Daoy (cell line): ENCODE results near the gene GNPAT. TPM values are rescaled to one million over a fixed set of nuclear protein-coding genes. Genes with fewer than 3 reads are reported as not detected.
A peak's percentile ranks its signal among the peaks of the same experiment; 100 is the strongest.

Experiments
- DNase-seq: peaks from one replicate; pipeline ENCODE4 v3.0.0-alpha.2; 2015; ENCODE audit warnings: low read depth
- total RNA-seq: library from RNA; depleted of rRNA; stranded (reverse); fragments of >200 nt; shearing (Covaris generic); gene quantifications from 2 replicates; pipeline ENCODE4 v1.2.3, GENCODE V29; 2014

GNPAT gene
- total RNA-seq, 1 experiment from 2014 or later, result 67.3 TPM

DNA sequence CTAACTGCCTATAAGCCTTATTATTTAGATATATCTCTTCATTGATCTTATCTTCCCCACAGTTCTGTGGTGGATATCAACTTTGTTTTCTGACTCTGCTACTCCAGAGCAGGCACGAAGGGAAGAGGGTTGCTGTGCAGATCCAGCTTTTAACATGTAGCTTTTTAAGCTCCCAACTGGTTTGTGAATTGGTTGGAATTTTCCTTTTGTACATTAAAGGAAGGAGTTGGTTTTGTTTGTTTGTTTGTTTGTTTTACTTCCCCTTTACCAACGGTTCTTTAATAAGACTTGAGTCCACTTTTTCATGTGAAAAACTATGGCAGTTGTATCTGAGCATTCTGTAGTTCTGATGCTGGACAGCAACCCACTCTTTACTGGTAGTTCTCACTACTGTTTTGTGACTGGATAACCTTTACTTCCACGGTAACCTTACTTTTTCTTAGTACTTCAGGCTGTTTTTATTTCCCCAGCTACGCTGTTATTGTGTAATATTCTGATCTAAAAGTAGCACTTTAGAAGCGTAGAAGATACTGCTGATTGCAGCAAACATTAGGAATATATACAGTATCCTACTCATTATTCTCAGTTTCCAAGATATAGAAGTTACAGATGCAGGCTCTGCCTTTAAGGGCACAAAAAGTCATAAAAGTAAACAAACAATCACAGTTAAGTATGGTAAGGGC, 1.6 kb downstream of the GNPAT start:
- no peak for DNase-seq

DNA sequence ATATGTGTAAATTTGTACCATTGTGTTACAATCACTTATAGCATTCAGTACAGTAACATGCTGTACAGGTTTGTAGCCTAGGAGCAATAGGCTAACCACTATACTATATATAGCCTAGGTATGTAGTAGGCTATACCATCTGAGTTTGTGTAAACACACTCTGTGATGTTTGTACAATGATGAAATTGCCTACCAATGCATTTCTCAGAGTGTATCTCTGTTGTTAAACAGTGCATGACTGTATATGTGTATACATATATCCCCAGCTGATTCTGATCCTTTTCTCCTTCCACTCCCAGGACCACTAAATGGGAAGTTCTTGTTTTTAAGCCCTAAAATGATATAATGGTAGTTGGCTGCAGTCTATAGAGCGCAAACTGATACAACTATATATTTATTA, 7.8 kb downstream of the GNPAT start:
- DNase-seq, result no peak

DNA sequence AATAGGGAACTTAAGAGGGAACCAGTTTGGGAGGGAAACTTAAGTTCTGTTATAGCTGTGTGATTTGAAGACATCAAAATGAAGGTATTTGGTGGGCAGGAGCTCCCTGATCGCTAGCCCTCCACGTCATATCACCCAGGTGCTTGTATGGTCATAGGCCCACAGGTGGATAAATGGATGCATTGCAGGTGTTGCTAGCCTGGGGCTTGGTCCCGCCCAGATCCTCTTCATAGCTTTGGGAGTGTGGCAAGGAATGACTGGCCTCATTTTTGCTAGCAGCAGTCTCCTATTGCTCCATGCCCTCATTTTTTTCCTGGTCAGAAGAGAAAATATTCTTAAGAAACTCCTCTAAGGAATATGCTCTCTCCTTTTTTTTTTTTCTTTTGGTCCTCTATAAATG, 11.3 kb downstream of the GNPAT start:
- DNase-seq, result no peak

DNA sequence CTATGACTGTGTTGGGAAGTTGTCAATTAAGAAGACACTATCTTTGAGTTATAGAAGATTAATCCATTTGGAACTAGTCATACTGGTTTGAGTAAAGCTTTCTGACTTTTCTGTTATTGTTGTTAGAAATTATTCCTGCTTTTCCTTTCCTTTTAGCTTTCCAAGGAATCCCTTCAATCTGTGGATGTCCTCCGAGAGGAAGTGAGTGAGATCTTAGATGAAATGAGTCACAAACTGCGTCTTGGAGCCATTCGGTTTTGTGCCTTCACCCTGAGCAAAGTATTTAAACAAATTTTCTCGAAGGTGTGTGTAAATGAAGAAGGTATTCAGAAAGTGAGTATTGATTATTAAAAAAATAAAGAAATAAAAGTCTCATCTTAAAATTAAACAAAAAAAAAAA, 19.3 kb downstream of the GNPAT start:
- no peak for DNase-seq

DNA sequence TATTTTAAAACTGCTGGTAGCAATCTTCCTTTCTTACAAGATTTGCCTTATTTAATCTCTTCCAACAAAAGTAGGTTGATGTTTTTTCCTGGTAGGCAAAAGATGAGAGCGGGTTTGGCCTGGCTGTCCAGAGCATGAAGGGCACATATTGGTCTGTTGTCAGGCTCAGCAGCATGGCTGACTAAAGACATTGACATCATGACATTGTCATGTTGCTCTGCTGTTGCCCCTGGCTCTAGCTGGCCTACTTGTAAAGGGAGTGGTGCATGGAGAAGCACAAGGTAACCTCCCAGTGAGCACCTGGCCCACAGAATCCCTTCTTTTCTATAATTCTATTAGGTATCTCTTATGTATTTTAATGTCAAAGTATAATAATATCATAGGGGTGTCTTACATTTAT, 23.6 kb downstream of the GNPAT start:
- DNase-seq, result no peak

DNA sequence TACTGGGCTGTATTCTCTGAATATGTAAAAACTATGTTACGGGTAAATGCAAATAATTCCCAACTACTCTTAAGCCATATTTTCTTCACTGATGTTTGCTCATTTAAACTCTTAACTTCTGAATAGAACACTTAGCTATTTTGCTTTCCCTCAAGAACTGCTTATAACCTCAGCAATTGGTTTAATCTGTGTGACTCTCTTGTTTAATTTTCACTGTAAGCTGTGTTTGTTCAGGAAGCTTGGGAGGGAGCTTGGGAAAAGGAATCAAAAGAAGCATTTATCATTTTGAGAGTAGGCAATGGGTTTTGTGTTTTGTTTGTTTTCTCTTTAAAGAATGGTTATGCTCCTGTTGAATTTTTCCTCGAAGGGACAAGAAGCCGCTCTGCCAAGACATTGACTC, 24.4 kb downstream of the GNPAT start:
- DNase-seq, result no peak

DNA sequence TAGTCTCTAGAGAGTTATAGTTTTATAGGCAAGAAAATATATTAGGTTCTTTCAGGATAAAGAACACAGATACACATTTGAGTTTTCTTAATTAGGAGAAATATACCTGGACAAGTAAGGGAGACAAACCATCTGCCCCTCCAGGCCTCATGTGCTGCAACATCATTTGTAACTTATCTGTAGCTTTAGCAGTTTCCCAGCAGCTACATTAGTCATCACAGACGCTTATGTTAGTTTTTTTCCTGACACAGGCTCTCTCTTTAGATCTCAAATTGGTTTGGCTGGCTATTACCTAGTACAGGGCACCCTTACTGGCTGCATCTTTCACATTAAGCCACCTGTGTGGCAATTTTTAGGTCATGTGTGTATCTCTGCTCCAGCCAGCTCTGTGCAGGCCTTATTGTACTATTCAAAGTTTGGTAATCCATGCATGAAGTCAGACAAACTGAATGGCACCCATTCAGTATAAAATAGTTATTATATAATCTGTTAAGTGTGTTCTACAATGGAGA, 25.9 kb downstream of the GNPAT start:
- DNase-seq, result no peak

DNA sequence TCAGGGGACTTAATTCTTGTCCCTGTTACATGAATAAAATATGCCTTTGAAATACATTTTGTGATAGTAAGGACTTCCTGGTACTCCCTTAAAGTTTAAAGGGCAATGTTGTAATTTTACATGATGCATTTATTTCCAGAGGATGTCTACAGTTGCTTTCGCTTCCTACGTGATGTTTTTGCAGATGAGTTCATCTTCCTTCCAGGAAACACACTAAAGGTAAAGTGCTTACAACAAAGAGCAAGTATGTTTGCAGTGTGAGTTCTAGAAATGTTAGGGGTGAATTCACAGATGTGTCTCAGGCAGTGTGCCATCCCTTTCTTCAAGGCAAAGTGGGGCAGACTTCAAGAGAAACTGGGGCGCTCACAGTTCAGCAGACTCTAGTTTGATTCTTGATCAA, 31.2 kb downstream of the GNPAT start:
- DNase-seq, result no peak

DNA sequence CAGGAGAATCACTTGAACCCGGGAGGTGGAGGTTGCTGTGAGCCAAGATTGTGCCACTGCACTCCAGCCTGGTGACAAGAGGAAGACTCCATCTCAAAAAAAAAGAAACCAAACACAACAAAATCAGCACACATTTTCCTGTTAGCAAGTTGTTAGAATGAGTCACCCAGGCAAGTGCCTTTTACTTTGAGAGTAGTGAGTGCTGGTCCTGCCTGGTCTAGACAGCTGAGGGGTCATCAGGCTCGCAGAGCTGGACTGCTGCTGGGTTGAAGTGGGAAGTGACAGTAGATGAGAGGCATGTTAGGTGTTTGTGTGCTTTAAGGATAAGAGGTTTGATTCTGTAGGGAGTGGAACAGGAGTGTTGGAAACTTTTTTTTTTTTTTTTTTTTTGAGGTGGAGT, 31.9 kb downstream of the GNPAT start:
- no peak for DNase-seq

DNA sequence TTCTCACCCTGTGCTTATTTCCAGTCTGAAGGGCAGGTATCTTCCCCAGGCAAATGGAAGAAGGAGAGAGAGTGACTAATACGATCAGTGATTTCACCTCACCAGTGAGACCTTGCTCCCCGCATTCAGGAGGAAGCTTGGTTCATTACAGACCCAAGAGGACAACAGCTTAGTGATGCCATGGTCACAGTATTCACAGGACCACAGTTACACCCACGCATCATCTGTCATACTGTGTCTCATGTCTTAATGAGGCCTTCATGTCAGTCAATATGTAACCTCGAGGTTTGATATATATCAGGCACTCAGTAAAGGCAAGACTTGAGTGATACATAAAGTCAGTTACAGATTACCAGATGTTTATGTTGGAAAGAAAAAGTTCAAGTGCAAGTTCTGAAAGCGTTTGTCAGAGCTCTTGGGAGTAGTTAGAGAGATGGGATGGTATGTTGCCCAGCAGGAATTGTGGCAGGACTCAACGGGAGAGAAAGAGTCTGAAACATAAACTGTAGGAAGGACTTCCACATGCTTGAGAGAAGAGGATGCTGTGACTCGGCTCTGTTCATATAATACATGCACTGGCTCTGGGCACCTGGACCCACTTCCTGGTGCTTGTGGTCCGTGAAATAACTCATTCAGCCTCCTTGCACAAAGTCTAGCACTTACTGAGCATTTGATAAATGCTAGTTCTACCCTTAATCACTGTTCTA, 33.3 kb downstream of the GNPAT start:
- no peak for DNase-seq

DNA sequence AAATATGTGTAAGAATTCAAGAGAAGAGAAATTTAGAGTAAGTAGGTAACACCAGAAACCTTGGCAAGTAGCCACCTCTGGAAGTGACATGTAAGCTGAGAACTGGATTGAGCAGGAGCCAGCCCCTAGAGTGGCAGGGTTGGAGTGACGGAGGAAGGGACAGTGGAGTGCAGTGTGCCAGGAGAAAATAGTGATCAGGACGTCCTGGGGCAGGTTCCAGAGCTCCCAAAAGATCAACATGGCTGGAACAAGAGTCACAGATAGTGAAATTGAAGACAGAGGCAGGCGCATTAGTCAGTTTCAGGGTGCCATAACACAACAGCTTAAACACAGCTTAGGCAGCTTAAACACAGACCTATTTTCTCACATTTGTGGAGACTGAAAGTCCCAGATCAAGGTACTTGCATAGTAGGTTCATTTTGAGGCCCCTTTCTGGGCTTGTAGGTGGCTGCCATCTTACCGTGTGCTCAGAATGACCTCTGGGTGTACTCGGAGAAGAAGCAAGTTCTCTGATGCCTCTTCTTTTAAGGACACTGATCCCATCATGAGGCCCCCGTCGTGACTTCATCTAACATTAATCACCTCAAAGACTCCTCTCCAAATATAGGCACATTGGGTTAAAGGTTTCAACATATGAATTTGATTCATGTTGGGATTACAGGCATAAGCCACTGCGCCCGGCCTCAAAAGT, 37.2 kb downstream of the GNPAT start:
- DNase-seq, result peak; percentile 8

DNA sequence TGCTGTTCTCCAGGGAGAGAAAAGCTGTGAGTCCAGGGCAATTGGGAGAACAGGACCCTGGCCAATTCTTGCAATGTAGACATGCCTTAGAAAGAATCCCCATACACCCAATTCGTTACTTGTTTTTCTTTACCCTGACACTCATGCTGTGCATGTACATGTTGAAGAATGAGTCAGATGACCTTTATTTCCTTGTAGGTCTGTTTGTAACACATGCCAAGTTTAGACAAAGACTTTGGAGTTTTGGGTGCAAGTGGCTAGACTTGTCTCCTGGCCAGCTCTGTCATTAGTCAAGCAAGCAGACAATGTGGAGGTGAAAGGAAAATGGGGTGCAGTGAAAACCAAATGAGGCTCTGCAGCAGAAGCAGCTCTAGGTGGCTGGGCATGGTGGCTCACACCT, 38.1 kb downstream of the GNPAT start:
- DNase-seq, result no peak

DNA sequence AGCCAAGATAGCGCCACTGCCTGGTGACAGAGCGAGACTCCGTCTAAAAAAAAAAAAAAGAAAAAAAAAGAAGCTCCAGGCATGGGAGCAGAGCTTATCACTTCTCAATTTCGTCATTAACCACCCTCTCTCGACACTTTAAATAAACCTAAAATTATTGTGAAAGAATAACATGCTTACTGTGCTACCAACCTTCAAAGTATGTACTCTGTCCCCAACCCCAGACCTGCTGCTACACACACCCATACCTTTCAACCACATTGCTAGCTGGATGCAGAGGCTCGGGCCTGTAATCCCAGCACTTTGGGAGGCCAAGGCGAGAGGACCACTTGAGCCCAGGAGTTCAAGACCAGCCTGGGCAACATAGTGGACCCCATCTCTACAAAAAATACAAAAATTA, 38.7 kb downstream of the GNPAT start:
- no peak for DNase-seq

DNA sequence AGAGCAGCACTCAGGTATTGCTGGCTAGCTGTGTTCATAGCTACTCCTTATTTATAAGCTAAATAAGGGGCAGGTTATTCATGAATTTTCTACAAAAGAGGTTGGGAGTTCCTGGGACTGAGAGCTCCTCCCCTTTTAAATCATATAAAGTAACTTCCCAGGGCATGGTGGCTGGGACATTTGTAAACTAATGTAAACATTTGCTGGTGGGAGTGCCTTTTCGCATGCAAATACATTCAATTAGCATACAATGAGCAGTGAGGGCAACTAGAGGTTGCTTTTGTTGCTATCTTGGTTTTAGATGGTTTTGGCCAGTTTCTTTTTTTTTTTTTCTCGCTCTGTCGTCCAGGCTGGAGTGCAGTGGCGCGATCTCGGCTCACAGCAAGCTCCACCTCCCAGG, 43.4 kb downstream of the GNPAT start:
- DNase-seq, result no peak

DNA sequence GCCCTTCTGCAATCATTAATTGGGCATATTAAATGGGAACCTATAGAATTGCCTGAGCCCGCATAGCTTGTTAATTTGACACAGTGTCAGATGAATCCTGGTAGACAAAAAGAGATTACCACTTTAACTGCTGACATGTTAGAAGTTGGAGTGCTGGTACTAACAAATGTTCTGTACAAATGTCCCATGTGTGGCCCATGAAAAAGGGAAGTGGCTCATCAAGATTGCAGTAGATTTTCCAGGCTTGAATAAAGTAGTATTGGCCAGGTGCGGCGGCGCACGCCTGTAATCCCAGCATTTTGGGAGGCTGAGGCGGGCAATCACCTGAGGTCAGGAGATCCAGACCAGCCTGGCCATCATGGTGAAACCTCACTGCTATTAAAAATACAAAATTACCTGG, 45.6 kb downstream of the GNPAT start:
- no peak for DNase-seq

DNA sequence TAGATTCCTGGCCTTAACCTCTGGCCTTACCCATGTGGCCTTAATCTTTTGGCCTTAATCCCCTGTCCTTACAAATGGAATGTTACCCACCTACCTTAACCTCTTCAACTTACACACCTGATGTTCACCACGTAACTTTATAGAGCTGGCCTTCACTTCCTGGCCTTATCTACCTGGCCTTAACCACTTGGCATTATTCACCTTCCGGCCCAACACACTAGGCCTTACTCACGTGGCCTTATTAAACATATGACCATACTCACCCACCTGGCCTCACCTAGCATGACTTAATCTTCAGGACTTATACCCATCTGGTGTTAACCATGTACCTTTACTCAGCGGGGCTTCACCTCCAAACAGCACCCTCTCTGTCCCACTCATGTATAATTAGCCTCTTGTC, 54.9 kb downstream of the GNPAT start:
- DNase-seq, result no peak

DNA sequence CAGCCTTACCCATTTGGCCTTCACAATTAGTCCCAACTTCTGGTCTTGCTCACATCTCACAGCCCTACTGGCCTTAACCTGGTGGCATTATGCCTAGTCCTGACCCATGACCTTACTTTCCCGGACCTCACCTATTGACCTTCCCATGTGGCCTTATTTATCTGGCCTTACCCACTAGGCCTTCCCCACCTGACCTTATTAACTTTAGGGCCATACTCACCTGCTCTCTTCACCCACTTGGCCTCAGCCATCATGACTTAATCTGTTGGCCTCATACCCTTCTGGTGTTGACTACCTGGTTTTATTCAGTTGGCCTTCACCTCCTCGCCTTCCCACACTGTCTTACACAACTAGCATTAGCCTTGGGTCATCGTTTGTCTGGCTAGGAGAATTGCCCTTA, 61.0 kb downstream of the GNPAT start:
- DNase-seq, result no peak

DNA sequence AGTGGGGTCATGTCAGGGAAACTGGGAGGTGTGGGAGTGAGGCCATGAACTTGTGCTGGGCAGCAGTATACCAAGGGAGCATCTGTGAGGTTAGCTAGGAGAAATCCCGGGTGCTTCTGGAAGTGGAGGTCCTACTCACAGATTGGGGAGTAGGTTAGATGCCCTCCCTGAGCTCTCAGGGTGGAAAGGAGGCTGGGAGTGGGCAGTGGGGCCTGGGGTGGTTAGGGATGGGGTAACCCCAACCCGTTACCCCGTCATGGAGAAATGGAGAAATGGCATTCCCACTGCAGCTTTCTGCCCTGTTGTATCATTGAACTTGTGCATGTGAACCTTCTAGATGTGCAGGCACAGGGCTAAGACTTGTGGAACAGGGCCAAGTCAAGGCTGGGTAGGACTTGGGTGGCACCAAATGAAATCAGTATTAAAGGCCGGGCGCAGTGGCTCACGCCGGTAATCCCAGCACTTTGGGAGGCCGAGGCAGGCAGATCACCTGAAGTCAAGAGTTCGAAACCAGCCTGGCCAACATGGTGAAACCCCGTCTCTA, 69.5 kb downstream of the GNPAT start:
- DNase-seq, result no peak

DNA sequence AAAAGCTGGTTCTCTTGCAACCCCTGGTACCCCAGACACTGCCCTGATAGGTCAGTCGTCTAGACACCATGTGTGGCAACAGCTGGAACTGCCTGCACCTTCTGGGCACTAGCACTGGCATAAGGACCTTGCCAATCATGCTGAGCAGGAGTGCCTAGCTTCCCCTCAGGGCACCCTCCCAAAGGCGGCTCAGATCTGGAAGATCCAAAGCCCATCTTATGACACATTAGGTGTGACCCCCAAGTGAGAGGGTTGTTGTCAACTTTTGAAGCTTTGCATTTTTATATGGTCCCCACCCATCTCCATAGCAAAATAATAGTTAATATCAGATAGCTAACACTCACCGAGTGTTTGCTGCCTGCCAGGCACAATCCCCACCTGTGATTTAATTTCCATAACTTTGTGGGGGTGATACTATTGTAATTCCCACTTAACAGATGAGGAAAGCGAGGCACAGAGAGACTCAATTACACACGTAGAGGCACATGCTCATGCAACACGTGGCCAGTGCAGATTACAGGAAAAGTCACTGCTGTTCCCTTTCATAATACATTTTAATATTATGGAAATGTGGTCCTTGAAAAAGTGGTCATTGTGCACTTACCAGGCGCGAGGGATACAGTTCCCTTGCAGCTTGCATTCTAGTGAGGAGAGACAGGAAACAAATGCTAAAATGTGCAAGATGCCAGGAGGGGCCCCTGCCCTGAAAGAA, 70.9 kb downstream of the GNPAT start:
- DNase-seq, result no peak

DNA sequence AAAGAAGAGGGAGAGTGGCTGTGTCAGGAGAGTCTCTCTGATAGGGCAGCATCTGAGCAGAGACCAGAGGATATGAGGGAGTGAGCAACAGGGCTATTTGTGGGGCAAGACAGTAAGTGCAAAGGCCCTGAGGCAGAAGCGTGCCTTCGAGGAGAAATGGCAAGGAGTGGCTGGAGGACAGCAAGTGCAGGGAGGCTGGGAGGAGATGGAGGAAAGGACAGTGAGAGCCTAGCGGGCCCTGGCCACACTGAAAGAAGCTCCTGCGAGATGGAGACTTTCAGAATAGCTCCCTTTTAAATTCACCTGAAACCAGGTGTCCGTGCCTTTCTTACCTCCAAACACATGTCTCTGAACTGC, 71.4 kb downstream of the GNPAT start:
- no peak for DNase-seq

DNA sequence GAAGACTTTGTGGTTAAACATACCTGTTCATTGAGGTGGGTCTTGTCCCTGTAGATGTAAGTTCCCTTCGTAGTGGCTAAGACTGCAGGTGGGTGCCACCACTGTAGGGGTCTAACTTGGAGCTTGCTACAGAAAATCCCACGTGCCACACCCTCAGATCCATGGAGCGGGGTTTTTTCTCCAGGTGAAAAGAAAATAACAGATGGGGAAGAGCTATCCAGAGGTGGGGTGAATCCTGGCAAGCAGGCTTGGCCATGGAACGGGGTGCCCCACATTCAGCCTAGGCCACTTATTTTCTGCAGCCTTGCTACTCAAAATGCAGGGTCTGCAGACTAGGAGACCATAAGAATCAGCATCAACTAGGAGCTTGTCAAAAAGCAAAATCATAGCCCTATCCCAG, 72.6 kb downstream of the GNPAT start:
- no peak for DNase-seq

DNA sequence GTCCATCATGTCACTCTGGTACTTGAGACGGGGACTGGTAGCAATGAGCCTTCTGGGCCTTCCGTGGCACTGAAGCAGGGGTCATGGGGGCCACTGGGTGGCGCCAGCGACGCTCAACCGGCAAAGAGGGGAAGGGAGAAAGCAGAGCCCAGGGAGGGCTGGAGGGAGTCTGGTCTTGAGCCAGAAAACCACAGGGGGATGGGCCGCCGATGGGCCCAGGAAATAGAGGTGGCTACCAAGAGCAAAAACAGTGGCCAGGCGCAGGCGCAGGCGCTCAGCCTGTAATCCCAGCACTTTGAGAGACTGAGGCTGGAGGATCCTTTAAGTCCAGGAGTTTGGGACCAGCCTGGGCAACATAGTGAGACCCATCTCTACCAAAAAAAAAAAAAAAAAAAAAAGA, 74.9 kb downstream of the GNPAT start:
- DNase-seq, result peak; percentile 64
